ENCODE data around the gene STARD10.
A peak's percentile ranks its signal among the peaks of the same experiment; 100 is the strongest.

STARD10 gene

DNA sequence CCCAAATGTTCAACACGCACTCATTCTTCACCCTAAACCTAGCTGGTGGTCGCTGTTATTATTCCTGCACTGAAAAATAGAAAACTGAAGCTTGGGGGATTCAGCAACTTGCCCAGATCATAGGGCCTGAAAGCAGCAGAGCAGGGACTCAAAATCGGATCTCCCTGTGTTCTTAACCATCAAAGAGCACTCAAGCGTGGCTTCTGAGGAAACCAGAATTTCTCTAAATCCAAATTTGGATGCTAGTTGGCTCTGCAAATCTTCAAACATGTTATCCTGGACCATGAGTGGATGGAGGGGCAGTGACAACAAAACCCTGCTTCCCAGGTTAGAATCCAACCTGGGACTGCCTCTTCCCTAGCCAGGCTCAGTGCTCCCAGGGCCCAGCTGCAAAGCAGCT lies 30.0 kb downstream of the STARD10 start:
- no peak for DNase-seq (ENCODE audit: low read depth in 3 of 3)

- DNase-seq (ENCODE audit: low read depth in 3 of 3), result no peak
These were observed 31.1 kb downstream of the STARD10 start for GRCh38 chr11:72762641-72763304.

GRCh38 chr11:72760539-72761405 lies 33.1 kb downstream of the STARD10 start:
- DNase-seq (ENCODE audit: low read depth in 3 of 3), result no peak

- no peak for DNase-seq (ENCODE audit: low read depth in 3 of 3)
These were observed 34.3 kb downstream of the STARD10 start for GRCh38 chr11:72759468-72759985.

DNA sequence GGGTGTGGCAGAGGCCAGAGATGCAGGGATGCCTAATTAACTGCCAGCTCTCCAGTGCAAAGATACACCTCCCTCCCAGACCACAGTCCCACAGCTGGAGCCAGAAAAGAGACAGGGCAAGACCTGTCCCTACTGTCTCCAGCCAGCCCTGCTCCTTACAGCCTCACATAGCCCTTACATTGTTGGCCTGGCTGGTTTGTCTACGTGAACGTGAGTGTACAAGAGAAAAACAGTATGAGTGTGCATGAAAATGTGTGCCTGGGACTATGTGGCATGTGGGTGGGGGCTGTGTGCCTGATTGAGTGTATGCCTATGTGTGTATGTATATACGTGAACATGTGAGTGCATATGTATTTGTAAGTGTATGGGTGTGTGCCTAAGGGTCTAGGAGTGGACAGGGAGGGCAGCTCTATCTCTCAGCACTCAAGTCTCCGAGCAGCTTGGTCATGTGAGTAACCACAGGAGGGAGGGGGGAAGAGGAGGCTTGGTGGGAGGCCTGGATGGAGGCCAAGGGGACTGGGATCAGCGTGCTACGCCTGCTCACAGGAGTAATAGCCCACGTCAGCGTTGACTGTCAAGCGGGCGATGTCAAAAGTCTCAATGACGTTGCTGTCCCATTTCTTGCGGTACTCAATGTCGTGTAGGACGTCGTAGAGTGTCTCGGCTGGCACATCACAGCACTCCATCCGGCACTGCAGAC lies 35.0 kb downstream of the STARD10 start:
- DNase-seq (ENCODE audit: low read depth in 3 of 3), result no peak

GRCh38 chr11:72758304-72758689 lies 35.5 kb downstream of the STARD10 start:
- DNase-seq (ENCODE audit: low read depth in 3 of 3), result no peak

DNA sequence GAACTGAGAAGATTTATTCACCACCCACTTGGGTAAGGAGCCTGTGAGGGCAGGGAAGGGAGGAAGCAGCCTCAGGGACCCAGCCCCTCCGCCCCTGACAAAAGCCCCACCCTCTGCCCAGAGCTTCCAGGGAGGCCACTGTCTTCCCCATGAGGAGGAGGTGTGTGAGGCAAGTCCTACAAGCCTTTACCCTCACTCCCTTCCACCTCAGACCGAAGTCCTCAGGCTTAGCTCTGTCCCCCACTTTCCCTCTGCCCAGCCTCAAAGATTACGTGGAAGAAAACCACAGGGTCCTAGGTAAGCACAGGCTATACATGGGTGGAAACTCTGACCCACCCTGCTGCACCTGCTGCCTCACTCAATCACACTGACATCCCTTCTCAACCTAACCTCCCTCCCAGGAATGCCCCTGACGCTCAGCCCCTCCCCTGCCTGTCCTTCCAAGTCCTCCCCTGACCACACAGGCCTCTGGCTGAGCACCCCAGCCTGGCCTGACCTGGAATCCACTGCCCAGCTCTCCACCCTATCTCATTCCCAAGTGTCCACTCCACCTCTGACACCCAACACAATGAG lies 38.0 kb downstream of the STARD10 start:
- DNase-seq (ENCODE audit: low read depth in 3 of 3), result no peak

DNA sequence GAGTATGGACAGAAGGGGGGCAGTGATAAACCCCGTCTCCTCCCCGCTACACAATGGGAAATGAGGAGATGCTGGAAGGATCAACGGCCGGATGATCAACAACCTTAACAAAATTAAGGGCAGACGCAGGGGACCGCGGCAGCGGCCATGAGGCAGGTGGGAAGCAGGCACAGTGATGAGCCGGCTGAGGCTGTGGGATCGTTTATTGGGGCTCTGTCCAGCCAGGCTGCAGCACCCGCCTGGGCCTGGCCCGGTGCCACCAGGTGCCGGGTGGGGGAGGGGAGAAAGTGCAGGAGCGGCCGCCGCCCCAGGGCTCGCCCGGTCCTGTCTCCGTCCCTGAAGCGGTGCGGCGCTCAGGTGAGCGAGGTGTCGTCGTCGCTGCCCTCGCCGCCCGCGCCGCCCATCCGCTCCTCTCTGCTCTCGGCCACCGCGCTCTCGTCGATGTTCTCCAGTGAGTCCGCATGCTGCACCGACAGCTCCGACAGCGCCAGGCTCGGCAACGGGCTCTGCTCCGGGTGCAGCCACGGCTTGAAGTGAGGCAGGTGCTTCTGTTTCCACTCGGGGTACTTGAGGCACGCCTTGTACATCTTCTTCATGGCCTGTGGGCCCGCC lies 39.2 kb downstream of the STARD10 start:
- DNase-seq (ENCODE audit: low read depth in 3 of 3), result no peak

DNA sequence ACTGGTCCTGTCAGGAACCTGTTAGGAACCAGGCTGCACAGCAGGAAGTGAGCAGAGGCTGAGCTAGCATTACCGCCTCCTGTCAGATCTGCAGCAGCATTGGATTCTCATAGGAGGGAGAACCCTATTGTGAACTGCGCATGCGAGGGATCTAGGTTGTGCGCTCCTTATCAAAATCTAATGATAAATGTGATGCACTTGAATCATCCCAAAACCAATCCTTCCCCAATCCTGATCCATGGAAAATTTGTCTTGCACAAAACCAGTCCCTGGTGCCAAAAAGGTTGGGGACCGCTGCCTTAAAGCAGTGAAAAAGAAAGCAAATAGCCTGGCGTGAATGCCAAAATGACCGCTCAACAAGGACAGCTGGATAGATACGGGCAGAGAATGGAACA lies 39.7 kb downstream of the STARD10 start:
- DNase-seq (ENCODE audit: low read depth in 3 of 3), result no peak

DNA sequence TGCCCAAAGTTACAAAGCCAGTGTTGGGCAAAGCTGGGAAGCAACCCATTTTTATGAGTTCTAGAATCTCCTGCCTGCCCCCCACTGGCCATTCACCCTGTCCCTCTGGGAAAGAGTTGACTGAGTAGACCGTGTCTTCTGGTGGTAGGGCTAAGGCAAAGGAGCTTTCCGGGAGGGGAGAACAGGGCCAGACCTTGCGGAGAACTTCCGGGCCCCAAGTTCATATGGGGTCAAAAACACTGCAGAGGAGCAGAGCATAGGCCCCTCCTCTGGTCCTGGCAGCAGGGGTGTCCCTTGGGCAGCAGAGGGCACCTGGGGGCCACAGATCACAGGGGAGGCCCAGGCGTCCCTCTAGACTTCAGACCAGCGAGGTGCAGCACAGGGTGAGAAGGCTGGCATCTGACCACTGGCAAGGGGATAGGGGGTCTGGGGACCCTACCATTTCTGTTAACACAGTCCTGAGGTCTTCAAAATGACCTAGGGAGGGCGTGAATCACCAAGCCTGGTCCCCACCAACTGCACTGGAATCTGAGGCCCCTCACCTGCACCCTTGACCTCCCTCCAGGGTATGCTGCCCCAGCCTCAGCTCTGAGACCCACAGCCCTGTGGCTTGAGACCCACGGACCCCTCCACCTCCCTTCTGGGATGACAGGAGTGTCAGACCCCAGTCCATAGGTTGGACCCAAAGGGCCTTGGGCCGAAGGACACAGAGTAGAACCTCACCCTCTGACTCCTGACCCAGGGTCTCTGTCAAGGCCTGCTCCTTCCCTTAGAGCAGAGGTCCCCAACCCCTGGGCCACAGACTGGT lies 40.3 kb downstream of the STARD10 start:
- no peak for DNase-seq (ENCODE audit: low read depth in 3 of 3)

DNA sequence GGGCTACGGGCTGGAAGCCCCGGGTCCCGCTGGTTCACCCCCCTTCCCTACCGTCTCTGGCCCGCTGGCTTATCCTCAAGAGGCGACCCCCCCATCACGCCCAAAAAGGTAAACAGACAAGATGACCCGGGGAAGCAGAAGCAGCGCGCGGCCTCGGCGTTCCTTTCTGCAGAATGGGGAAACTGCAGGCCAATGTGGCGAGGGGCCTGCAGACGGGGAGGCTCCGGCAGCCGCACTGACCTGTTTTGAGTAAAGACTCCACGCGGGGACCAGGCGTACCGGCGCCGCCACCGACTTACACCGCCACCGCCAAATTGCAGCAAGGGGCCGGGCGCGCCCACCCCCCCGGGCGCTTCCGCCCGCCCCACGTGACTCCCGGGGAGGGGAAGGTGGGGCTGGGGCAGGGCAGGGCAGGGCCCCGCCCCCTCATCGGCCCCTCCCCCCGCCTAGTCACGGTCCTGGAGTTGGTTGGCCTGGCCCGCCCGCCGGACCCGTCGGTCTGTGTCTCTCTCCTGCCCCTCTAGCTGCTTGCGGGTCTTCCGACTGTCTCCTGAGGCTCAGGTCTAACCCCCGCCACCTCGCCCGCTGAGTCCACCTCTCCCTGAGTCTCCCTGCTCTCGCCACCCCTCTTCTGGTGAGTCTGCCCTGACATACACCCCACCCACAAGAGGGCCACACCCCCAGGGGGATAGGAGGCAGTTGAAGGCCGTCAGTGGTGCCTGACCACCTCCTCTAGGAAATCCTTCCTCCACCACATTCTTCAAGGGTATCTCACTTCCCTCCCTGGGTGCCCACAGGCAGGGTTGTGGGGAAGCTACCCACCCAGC lies 41.5 kb downstream of the STARD10 start, which contains the start of gene ARAP1:
TSS of gene ARAP1 (minus strand) at position 321 of the 827 bp plus-strand sequence. CDS start 25,280 bp downstream, outside the sequence.
- DNase-seq (ENCODE audit: low read depth in 3 of 3), result peak; percentile 35 to 68 (median 43)

GRCh38 chr11:72751116-72752087 lies 42.4 kb downstream of the STARD10 start:
- no peak for DNase-seq (ENCODE audit: low read depth in 3 of 3)

DNA sequence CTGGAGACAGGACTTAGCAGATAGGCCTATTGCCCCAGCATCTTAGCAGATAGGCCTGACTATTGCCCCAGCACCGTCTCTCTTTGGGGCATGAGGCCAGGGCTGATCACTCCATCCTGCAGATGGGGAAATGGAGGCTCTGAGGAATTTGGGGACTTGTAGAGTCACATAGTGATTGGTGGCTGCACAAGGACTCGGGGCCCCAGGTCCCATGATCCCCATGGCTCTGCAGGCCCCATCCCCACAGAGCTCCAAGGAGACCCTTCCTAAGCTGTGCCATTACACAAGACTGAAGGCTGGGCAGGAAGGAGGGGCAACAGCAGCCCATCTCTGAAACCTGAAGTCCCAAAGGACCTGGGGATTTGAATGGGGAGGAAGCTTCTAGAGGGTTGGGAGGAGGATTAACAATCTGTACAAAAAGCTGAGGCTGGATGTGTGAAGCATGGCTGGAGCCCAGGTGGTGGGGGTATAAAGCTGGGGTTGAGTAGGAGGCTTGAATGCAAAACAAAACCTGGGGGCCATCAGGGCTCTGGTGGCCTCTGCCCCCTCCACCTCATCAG lies 43.2 kb downstream of the STARD10 start:
- DNase-seq (ENCODE audit: low read depth in 3 of 3), result no peak

DNA sequence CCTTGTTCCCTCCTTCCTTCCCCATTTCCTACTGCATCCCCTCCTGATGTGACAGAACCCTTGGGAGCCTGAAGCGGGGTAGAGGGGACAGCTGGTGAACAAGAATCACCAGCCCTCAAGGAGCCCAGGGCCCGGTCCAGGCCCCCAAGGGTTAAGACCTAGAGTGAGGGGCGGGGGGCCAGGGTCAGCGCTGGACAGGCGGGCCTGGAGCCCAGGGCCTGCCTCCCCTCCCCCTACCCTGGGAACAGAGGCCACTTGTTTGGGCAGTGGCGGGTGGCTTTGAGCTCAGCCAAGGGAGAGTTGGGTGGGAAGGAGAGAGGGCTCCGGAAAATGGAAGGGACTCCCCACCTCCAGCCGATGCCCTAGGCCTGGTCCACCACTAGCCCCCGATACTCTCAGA lies 43.8 kb downstream of the STARD10 start:
- DNase-seq (ENCODE audit: low read depth in 3 of 3), result no peak

DNA sequence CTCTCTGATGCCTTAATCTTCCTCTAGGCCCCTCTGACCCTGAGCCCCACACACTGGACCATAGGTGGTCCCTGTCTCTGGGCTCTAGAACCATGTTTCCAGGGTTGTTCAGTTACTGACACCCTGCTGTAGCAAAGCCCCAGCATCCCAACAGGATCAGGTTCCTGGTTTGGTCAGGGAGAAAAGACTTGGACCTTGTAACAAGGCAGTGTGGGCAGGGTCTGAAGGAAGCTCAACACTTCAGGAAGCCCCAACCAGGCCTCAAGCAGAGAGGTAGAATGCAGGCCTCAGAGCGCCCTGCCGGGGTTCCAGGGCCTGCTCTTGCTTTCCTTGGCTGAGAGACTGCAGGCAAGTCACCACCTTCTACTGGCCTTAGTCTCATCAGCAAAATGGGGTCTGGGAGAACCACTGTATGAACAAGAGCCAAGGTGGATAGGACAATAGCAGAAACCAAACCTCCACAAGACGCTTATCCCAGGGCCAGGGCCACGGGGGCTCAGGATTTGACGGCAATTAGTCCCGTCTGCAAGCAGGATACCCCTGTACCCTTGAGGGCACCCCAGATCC lies 46.5 kb downstream of the STARD10 start:
- no peak for DNase-seq (ENCODE audit: low read depth in 3 of 3)

DNA sequence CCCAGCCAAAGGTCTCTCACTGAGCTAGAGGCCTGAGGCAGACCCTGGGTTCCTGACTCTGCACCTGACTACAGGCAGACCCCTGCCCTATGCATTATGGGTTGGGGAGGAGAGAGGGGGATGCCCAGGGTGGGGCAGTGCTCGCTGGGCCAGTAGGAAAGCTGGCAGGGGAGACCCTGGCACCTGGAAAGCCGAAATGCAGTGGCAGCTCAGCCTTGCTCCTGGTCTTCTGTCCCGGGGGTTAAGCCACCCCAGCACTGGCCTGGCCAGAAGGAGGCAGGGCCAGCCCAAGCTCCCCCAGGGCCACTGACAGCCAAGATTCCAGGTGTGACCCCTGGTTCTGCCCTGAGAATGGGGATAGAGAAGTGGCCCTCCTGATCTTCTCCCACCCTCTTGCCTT lies 47.0 kb downstream of the STARD10 start:
- DNase-seq (ENCODE audit: low read depth in 3 of 3), result no peak

- no peak for DNase-seq (ENCODE audit: low read depth in 3 of 3)
These were observed 47.8 kb downstream of the STARD10 start for GRCh38 chr11:72745925-72746550.

Measured in stimulated activated CD4-positive, alpha-beta T cell treated with anti-CD3 and anti-CD28 coated beads, TNF-alpha, amount 100 ng/mL, for 48 hours (primary cell).